ENCODE data around the gene C1QTNF8.

Gene C1QTNF8

DNA sequence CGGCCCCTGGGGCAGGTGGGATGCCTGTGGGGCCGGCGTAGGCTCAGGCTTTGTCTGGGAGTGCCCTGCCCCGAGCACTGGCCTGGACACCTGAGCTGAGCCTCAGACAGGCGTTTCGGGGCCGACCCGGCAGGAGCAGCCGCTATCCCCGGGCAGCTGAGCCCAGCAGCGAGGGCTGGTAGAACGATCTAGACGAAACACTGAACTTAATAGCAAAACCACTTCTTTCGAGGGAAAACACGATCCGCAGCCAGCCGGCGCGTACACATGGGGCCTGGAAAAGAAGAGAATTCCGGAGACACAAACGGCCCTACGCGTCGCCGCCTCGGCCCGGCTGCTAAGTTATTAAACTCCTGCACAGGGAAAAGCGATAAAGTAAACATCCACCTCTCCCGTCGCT is 45.5 kb downstream of the C1QTNF8 start:
- no peak overlapping the region for H3K4me3 Mint-ChIP-seq
- H3K27ac Mint-ChIP-seq (ENCODE audit: low read depth) = no peak overlapping the region
- H3K9me3 Mint-ChIP-seq = no peaks in the 10 kb centered on the region
- ATAC-seq (replicated peaks; ENCODE audit: extremely low read depth, poor library complexity, severe bottlenecking) = no peak
- no peaks in the 10 kb centered on the region for H3K4me1 Mint-ChIP-seq
- H3K36me3 Mint-ChIP-seq (ENCODE audit: insufficient read depth) = no peaks in the 10 kb centered on the region
- H3K27me3 Mint-ChIP-seq = no peaks in the 10 kb centered on the region
- no peak for DNase-seq (ENCODE audit: low spot score in 2 of 2)

DNA sequence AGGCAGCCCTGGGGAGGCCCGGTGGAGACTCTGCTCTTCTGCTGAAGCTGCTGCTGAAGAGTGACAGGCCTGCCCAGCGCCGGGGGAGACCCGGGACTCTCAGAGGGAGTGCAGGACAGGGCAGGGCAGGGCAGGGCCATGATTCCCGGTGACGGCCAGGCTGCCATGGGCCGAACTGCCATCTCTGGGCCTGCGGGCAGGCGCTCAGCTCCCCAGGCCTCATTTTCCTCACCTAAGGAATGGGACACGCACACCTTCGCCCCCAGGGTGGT is 46.1 kb downstream of the C1QTNF8 start:
- Mint-ChIP-seq H3K27me3 (no peaks in the 10 kb centered on the region), H3K4me1 (no peaks in the 10 kb centered on the region), H3K9me3 (no peaks in the 10 kb centered on the region), H3K36me3 (ENCODE audit: insufficient read depth) (no peaks in the 10 kb centered on the region), H3K4me3 (no peak overlapping the region), H3K27ac (ENCODE audit: low read depth) (no peak overlapping the region)
- DNase-seq (ENCODE audit: low spot score in 2 of 2) = no peak
- no peak for ATAC-seq (replicated peaks; ENCODE audit: extremely low read depth, poor library complexity, severe bottlenecking)

DNA sequence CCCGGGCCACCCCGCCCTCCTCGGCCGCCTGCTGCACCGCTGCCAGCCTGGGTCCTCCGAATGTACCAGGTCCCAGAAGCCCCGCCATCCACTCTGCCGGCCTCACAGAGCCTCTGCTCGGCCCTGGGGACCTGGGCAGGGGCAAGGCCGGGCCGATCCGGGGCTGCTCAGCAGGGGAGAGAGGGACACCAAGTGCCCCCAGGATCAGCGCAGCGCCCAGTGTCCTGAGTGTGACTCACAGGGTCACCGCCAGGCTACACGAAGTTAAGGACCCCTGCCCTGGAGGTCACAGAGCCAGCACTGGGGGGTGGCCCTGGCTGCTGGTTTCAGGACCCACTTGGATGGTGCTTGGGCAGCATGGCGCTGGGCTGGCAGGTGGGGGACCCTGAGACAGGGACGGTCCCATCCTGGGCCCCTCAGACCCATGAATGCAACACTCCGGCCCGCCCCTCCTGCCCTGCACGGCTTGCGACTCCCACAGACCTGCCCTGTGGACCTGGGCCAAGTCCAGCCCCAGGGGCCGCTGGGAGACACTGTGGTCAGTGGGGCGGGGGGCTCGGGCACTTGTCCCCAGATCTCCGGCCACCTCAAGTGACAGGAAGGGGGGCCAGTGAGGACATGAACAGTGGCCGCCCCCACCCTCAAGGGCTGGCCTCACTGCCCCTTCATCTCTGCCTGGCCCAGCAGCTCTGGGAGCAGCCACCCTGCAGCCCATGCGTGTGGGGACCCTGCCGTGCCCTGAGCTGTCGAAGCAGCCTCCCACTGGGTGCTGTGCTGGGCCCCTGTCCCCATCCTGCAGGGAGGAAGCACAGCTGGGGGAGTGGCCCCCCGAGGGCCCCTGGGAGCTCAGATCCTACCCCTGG is 46.7 kb downstream of the C1QTNF8 start:
- H3K36me3 Mint-ChIP-seq (ENCODE audit: insufficient read depth) = no peaks in the 10 kb centered on the region
- DNase-seq (ENCODE audit: low spot score in 2 of 2) = no peak
- no peaks in the 10 kb centered on the region for H3K4me1 Mint-ChIP-seq
- no peaks in the 10 kb centered on the region for H3K27me3 Mint-ChIP-seq
- no peak overlapping the region for H3K27ac Mint-ChIP-seq (ENCODE audit: low read depth)
- H3K4me3 Mint-ChIP-seq = no peak overlapping the region
- ATAC-seq (replicated peaks; ENCODE audit: extremely low read depth, poor library complexity, severe bottlenecking) = no peak
- no peaks in the 10 kb centered on the region for H3K9me3 Mint-ChIP-seq

DNA sequence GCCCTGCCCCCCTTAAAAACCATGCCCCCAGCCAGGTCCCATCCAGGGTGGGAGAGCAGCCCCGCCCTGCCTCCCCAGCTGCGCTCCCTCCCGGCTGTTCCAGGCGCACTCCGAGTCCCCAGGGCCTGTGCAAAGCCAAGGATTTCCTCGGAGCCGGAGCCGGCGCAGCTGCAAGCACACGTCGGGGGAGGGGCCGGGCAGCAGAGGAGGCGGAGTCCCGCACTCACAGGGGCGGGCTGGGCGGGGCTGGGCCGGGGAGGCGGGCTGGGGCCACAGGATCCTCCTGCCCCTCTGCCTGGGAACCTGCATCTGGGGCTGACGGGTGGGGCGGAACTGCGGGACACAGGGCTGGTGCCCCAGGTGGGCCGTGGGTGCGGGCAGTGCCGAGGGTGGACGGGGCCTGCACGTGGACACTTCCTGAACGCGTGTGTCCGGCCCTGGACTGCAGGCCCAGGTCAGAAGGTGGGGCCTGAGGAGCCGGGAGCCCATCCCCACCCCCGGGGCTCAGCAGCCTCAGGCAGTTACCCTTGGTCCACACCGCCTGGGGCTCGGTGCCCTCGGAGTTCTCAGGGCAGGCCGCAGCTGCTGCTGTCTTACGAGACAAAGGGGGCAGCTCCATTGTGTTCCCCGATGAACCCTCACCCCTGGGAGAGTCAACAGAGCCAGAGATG is 47.5 kb downstream of the C1QTNF8 start:
- no peaks in the 10 kb centered on the region for H3K9me3 Mint-ChIP-seq
- no peaks in the 10 kb centered on the region for H3K4me1 Mint-ChIP-seq
- no peak overlapping the region for H3K27ac Mint-ChIP-seq (ENCODE audit: low read depth)
- H3K27me3 Mint-ChIP-seq = no peaks in the 10 kb centered on the region
- H3K36me3 Mint-ChIP-seq (ENCODE audit: insufficient read depth) = no peaks in the 10 kb centered on the region
- H3K4me3 Mint-ChIP-seq = no peak overlapping the region
- ATAC-seq (replicated peaks; ENCODE audit: extremely low read depth, poor library complexity, severe bottlenecking) (no peak), DNase-seq (ENCODE audit: low spot score in 2 of 2) (no peak)

DNA sequence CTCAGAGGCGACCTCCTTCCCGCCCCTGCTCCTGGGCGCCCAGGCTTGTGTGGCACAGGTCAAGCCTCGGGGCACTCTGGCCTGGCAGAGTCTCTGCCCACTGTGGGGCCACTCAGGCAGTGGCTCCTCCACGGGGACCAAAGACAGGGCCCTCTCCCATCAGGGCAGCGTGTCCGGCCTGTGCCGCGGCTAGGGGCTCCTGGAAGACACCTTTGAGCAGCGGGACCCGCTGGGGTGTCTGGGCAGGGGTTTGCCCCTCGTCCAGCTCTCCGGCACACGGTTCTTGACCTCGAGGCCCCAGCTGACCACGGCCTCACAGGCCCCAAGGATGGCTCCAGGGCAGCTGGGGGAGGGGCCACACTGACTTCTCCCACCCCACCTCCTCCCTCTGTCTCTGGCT is 48.2 kb downstream of the C1QTNF8 start:
- no peaks in the 10 kb centered on the region for H3K9me3 Mint-ChIP-seq
- no peaks in the 10 kb centered on the region for H3K4me1 Mint-ChIP-seq
- ATAC-seq (replicated peaks; ENCODE audit: extremely low read depth, poor library complexity, severe bottlenecking) = no peak
- H3K27ac Mint-ChIP-seq (ENCODE audit: low read depth) = no peak overlapping the region
- H3K4me3 Mint-ChIP-seq = no peak overlapping the region
- no peak for DNase-seq (ENCODE audit: low spot score in 2 of 2)
- no peaks in the 10 kb centered on the region for H3K27me3 Mint-ChIP-seq
- no peaks in the 10 kb centered on the region for H3K36me3 Mint-ChIP-seq (ENCODE audit: insufficient read depth)

DNA sequence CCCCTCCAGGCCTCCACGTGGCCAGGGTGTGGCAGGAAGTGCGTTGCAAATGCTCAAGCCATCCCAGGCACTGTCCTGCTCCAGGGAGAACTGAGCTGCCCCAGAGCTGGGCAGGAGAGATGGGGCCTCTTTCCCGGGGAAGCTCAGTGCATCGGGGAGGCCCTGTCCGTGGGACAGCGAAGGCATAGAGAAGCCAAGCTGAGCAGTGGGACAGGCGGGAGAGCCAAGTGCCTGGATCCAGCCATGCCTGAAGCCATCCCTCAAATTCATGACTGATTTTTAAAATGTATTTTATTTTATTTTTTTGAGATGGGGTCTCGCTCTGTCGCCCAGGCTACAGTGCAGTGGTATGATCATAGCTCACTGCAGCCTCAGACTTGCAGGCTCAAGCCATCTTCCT is 48.9 kb downstream of the C1QTNF8 start:
- H3K4me3 Mint-ChIP-seq = no peak overlapping the region
- H3K36me3 Mint-ChIP-seq (ENCODE audit: insufficient read depth) = no peaks in the 10 kb centered on the region
- ATAC-seq (replicated peaks; ENCODE audit: extremely low read depth, poor library complexity, severe bottlenecking) (no peak), DNase-seq (ENCODE audit: low spot score in 2 of 2) (no peak)
- H3K9me3 Mint-ChIP-seq = no peaks in the 10 kb centered on the region
- no peak overlapping the region for H3K27ac Mint-ChIP-seq (ENCODE audit: low read depth)
- no peaks in the 10 kb centered on the region for H3K27me3 Mint-ChIP-seq
- H3K4me1 Mint-ChIP-seq = no peaks in the 10 kb centered on the region

DNA sequence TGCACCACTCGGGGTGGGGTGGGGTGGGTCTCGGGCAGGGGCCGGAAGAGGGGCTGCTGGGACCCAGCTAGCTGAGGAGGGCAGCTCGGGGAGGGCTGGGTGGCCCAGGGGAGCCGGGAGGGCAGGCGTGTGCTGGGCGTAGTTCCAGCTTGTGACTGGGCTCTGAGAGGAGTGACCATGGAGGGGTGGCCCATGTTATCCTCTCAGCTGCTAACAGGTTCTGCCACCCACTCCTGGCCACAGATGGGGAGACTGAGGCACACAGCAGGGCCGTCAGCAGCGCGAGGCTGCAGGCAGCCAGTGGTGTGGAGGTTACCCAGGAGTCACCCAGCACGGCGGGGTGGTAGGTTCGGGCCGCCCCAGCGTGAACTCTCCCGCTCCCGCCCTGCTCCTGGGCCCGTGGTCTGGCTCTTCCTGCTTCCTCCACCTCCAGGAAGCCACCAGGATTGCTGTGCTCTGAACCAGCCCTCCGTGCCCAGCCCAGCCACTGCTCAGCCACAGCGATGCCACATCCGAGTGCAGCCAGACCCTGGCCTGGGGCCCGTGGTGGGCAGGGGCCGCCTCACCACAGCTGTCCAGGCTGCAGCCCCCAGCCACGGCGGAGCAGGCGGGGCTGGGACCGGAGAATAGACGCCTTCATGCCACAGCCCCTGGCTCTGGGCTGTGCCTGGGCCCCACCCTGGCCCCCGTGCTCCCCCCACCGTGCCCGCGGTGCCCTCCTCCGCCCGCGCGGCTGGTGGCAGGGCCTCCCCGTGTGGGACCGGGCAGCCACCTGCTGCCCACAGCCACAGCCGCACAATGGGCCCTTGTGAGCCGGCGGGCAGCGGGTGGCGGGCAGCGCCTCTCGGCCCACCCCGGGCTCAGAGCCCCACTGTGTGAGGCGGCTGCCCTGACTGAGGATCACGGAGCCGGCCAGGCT is 49.8 kb downstream of the C1QTNF8 start:
- Mint-ChIP-seq H3K9me3 (no peaks in the 10 kb centered on the region), H3K36me3 (ENCODE audit: insufficient read depth) (no peaks in the 10 kb centered on the region), H3K27ac (ENCODE audit: low read depth) (no peak overlapping the region), H3K27me3 (no peaks in the 10 kb centered on the region), H3K4me1 (no peaks in the 10 kb centered on the region), H3K4me3 (no peak overlapping the region)
- DNase-seq (ENCODE audit: low spot score in 2 of 2) (no peak), ATAC-seq (replicated peaks; ENCODE audit: extremely low read depth, poor library complexity, severe bottlenecking) (no peak)

DNA sequence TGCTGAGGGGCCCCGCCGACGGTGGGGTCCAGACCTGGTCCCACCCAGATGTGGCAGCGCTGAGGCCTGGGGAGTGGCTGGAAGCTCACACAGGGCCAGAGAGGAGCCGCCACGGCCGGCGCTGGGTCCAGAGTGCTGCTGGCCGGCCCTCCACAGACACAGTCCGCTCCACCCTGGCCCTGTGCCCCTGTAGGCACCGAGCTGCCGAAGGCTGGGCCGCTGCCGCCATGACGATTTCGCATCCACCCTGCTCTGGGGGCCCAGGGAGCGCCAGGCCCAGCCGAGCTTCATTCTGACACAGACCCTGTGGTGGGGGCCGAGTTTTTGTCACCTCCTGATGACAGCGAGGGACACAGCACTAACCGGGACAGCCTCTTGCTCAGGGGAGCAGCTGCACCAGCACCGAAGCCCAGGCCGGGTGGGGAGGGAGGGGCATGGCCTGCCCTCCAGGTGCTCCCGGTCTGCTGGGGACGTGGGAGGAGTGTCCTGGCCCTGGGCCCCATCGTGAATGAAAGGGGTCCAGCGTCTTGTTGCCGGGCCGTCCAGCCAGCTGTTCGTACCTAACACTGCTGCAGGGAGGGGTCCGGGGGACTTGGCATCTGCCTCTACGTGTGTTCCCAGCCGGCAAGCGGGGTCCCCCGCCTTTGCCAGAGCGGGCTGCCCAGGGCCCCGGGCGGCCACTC is 50.6 kb downstream of the C1QTNF8 start:
- no peak overlapping the region for H3K4me3 Mint-ChIP-seq
- H3K36me3 Mint-ChIP-seq (ENCODE audit: insufficient read depth) = no peaks in the 10 kb centered on the region
- no peak for DNase-seq (ENCODE audit: low spot score in 2 of 2)
- H3K27ac Mint-ChIP-seq (ENCODE audit: low read depth) = no peak overlapping the region
- H3K4me1 Mint-ChIP-seq = no peaks in the 10 kb centered on the region
- no peaks in the 10 kb centered on the region for H3K27me3 Mint-ChIP-seq
- no peak for ATAC-seq (replicated peaks; ENCODE audit: extremely low read depth, poor library complexity, severe bottlenecking)
- H3K9me3 Mint-ChIP-seq = no peaks in the 10 kb centered on the region

DNA sequence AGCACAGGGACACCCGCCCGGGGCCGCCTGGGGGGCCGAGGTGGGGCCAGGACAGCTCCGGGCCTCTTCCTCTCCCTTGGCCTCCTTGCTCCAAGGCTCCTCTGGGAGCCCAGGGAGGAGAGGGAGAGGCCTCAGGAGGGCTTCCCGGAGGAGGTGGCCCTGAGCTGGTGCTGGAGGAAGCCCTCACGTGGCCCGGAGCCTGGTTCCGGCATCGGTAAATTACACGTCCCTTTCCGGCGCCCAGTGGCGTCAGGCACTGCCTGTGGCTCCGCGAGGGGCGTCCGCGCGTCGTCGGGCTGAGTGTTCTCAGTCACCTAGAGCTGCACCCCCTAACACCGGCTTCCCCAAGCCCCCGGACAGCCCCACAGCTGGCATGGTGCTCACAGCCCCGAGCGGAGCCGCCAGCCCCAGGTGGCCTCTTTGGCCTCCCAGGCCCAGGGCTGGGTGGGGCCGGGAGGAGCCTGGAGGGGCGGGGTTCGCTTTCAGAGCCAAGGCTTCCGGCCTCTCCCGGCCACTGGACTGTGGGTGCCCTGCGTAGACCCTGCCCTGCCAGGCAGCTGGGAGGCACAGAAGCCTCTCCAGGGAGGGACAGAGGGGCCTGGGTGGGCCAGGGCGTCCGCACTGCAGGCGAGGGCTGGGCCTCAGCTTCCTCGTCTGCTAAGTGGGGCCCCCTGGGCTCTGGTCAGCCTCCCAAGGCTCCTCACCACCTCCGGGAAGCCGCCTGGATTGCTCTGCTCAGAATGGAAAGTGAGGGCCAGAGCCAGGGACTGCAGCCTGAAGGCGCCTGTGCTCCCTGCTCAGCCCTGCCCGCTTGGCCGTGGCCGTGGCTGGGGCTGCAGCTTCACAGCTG is 51.4 kb downstream of the C1QTNF8 start:
- Mint-ChIP-seq H3K4me3 (no peak overlapping the region), H3K27me3 (no peaks in the 10 kb centered on the region), H3K4me1 (no peaks in the 10 kb centered on the region), H3K9me3 (no peaks in the 10 kb centered on the region), H3K36me3 (ENCODE audit: insufficient read depth) (no peaks in the 10 kb centered on the region), H3K27ac (ENCODE audit: low read depth) (no peak overlapping the region)
- ATAC-seq (replicated peaks; ENCODE audit: extremely low read depth, poor library complexity, severe bottlenecking) (no peak), DNase-seq (ENCODE audit: low spot score in 2 of 2) (no peak)

DNA sequence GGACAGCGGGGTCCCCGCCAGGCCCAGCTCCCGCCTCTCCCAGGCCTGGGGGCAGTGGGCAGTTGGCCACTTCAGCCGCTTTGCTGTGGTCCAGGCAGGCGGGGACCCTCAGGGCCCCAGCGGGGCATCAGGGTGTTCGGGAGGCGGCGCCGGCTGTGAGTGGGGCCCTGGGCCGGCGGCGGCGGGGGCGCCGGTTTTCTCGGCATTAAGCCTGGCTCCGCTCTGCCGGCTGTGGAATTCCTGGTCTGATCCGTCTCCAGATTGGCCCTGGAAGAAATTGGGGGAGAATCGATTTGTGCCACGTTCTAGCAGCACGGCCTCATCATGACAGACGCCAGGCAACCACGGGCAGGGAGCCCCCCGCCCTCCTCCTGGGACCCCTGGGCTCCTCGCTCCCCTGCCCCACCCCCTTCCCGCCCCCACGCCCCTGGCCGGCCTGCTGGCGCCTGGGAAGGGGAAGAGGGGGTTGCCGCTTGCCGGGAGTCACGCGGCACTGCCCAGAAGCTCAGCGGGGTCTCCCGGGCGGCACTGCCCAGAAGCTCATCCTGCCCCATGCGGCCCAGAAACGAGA is 52.1 kb downstream of the C1QTNF8 start:
- no peaks in the 10 kb centered on the region for H3K4me1 Mint-ChIP-seq
- no peaks in the 10 kb centered on the region for H3K27me3 Mint-ChIP-seq
- H3K36me3 Mint-ChIP-seq (ENCODE audit: insufficient read depth) = no peaks in the 10 kb centered on the region
- H3K4me3 Mint-ChIP-seq = no peak overlapping the region
- no peak overlapping the region for H3K27ac Mint-ChIP-seq (ENCODE audit: low read depth)
- DNase-seq (ENCODE audit: low spot score in 2 of 2) (no peak), ATAC-seq (replicated peaks; ENCODE audit: extremely low read depth, poor library complexity, severe bottlenecking) (no peak)
- no peaks in the 10 kb centered on the region for H3K9me3 Mint-ChIP-seq

DNA sequence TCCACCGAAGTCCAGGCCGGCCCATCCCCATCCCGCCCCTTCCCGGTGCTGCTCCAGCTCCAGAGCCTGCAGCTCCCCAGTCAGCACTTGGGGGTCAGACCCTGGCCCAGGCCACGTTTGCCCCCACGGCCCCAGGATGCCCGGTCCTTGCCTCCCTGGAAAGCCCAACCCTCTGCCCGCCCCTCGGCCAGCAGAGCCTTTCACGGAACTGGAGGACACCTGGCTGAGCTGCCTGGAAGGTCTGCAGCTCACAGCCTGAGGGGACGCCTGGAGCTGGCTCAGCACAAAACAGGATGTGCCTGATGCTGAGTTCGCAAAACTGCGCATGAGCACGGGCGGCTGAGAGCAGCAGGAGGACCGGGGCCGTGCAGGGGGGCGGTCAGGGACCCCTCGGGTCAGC is 53.2 kb downstream of the C1QTNF8 start:
- Mint-ChIP-seq H3K4me3 (no peak overlapping the region), H3K27ac (ENCODE audit: low read depth) (no peak overlapping the region), H3K9me3 (no peaks in the 10 kb centered on the region), H3K27me3 (peaks cover 7% of the 10 kb centered on the region), H3K36me3 (ENCODE audit: insufficient read depth) (no peaks in the 10 kb centered on the region), H3K4me1 (no peaks in the 10 kb centered on the region)
- DNase-seq (ENCODE audit: low spot score in 2 of 2) (no peak), ATAC-seq (replicated peaks; ENCODE audit: extremely low read depth, poor library complexity, severe bottlenecking) (no peak)
